HUDEP-2 (cell line): ENCODE measurements around the gene TMX4.
A peak's percentile ranks its signal among the peaks of the same experiment; 100 is the strongest.

ENCODE experiments used
- DNase-seq, 76 experiments: peaks; one replicate each; lab custom pipeline; 2025; ENCODE audit not compliant: unreplicated experiment in 76 of 76; lab: John Stamatoyannopoulos, UW

The TMX4 gene

DNA sequence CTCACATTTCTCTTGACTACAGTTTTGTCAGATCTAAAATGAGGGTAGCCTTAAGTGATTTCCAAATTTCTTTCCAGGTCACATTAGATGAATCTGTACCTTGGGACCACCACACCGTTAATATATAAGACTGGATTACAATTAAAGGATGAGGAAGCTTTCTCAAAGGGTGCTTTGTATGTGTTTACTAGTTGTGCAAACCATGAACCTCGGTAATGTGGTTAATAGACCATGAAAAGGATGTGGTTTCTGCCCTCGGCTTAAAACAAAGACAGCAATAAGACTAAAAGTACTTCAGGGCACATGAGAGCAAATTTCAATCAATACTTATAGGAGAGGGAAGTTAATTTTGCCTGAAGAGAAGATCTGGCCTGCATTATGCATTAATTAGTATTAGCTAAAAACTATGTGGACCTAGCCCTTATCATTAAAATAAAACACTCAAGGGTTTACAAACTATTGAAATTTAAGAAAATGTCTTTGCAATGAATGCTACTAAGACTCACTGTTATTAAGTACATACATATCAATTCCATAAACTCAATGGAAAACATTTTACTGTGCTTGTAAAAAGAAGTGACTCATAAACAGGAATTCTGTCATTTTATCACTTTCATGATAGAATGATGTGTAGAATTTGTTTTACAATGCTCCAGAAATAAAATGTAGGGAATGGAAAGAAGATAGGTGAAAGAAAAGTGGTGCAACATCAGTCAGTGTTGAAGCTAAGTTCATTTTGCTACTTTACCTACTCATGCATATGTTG lies 936 bp upstream of the TMX4 start:
- no peak for DNase-seq

DNA sequence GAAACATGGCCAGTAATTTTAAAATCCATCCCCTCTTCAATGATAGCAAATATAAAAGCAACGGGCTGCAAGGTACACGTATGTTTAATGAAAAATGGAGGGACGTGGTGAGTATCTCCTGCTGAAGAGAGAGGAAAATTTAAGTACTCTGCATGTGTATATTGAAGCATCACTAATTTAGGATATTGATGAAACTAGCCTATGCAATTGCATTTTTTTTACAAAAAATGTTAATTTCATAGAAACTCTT lies 362 bp upstream of the TMX4 start:
- DNase-seq = no peak

DNA sequence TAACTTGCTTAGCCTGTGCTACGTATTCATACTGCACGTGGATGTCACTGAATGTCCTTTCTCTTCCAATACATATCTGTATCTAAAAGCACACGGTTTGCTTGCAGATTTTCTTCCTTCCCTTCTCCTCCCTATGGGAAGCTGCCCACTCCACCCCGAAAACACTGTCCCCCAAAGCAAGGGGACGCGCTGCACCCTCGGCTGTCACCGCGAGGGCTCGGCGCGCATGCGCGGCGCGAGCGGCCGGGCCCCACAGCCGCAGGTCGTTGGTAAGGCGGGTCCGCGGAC lies 659 bp downstream of the TMX4 start:
- peak in 50 of 76 experiments; percentile 2 to 69 (median 38) for DNase-seq

DNA sequence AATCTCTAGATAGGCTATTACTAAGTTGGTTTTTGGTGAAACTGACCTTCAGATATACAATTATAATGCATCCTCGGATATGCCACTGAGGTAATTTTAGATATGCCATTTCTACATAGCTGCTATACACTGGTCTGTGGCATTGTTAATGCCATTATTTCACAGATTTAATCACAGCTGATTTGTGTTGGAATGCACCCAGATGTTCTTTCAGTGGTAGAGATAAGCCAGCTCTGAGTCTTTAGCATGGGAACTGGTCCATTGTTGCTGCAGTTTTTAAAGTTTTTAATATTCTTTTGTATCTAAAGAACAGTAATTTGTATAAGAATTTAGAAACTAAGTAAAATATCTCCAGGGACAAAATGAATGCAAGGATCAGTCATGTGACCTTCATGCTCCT lies 6.8 kb downstream of the TMX4 start:
- DNase-seq = peak in 2 of 76 experiments; percentile 4 to 6

DNA sequence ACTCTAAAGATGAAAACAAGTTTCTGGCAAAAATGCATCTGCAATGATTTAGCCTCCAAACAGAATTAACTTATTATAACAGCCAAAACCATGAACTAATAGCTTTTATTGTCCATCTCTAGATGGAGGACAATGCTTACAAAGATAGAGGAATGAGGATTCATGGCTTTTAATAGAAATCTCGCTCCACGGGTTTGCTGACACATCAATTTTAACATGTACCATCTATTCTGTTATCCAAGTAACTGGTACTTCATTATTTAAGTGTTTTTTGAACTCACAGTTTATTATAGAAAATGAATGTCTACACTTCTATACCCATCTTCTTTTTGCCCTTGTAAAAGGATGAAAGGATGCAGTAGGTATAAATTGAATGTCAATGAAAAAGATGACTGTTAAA lies 10.8 kb downstream of the TMX4 start:
- no peak for DNase-seq

DNA sequence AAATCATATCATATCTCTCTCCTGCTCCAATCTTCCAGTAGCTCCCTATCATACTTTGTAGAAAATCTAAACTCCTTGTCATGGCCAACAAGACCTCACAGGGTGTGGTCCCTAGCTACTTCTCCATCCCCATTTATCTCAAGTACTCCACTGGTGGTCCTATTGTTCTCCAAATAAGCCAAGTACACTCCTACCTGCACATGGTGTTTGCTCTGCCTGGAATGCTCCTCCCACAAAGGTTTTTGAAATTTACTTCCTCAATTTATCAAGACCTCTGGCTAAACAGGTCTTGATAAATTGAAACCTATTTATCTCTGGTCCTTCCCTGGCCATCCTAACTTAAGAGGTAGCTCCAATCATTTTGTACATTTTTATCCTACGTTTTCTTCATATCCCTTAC lies 12.1 kb downstream of the TMX4 start:
- DNase-seq = no peak

DNA sequence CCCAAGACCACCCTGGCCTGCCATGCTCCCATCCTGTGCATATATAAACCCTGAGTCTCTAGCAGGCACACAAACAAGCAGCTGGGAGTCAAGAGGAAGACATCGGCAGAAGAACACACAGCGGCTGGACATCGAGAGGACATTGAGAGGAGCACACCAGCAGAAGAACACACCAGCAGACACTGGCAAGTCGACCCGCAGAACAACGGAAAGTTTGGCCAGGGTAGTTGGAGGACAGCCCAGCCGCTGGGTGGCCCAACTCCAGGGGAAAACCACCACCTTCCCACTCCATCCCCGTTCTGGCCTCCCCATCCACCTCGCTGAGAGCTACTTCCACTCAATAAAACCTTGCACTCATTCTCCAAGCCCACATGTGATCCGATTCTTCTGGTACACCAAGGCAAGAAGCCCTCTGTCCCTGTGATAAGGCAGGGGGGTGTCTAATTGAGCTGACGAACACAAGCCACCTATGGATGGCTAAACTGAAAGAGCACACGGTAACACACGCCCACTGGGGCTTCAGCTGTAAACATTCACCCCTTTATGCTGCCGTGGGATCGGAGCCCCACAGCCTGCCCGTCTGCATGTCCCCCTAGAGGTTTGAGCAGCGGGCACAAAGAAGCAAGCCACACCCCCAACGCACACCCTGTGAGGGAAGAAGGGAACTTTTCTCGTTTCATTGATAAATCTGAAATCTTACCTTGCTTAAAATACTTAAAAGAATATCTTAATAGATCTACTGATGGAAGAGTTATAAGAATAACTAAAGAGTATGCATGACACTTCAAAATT lies 13.8 kb downstream of the TMX4 start:
- DNase-seq = no peak

DNA sequence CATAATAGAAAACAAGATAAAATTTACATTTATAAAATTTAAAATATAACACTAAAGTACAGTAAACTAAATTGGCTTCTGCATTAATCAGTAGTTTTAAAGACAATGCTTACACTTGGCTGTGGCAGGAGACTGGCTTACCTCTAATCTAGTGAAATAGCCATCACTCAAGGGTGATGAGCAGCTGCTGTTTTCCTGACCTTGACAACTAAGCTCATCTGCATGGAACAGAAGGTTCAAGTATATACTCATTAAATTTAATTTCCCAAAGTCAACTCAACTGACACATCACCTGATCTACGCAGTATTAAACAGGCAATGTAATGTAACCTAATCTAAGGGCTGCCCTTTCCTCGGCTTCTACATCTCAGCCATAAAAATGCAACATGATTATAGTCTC lies 14.5 kb downstream of the TMX4 start:
- no peak for DNase-seq

DNA sequence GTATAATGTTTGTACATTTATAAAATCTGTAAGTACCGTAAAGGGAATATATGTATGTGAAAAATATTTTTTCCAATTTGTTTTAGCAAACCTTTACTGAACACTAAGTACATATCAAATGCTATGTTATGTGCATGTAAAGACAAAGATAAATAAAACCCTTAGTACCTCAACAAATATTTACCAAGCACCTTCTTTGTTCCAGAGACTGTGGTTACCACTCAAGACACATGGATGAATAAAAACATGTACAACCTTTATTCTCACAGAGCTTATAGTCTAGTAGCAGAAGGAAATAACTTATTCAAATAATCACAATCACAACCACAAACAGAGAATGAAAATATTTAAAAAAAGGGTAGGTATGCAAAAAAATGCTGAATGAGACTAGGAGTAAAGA lies 17.5 kb downstream of the TMX4 start:
- no peak for DNase-seq

DNA sequence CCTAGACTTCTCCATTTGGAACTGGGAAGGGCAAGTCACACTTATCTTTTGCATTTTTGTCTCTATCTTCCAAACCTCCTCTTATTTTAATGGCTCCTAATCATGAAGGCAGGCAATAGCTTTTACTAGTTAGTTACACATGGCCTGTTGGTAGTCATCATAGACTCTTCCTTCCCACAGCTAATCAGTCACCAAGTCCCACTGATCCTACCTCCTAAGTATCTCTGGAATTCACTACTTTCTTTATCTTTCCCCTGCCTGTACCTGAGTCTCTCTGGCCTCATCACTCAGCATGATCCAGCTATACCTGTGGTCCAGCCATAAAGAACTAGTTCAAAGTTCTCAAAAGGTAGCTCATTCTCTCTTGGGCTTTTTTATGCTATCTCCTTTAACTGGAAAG lies 18.8 kb downstream of the TMX4 start:
- no peak for DNase-seq

DNA sequence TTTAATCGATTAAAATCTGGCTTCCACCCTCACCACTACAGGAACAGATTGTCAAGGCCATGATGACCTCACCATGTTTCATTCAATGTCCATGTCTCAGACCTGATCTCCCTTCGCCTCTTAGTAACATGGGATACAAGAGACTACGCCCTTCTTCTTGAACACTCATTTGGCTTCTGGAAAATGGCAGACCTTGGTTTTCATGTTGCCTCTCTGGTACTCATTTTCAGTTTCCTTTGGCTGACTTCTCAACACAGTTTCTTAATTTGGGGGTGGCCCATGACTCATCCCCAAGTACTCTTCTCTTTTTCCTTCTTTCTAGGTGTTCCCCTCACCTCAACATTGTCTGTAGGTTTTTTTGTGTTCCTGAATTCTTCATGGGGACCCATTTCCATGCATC lies 22.7 kb downstream of the TMX4 start:
- no peak for DNase-seq

DNA sequence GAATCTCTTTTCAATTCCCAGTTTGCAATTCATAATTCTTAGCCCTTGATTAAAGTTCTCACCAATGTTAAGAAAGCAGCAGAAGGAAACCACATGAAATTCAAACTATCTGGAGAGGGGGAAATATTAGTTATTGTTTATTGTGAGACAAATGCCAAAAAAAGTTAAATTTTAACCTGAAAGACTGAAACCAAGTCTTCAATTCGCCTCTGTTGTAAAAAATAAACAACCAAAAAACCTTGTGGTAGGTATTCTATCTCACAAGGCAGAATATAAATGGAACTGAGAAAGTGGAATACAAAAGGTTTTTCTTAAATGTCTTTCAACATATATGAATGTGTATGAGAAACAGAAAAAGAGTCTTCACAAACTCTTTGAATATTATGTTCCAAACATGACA lies 24.8 kb downstream of the TMX4 start:
- DNase-seq = no peak

DNA sequence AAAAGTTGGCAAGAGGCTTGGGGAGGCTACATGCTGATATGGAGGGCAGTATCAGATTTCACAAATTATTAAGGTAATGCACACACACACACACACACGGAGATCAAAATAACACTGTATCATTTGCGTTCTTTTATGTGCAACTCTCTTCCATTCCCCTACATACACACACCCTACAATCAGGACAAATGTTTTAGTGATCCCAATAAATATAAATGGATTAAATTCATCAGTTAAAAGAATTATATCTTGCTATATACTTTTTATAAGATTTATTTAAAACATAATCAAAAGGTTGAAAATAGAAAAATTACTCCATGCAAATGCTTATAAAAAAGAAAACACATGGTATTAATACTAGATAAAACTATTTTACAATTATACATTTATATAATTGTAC lies 25.9 kb downstream of the TMX4 start:
- no peak for DNase-seq

DNA sequence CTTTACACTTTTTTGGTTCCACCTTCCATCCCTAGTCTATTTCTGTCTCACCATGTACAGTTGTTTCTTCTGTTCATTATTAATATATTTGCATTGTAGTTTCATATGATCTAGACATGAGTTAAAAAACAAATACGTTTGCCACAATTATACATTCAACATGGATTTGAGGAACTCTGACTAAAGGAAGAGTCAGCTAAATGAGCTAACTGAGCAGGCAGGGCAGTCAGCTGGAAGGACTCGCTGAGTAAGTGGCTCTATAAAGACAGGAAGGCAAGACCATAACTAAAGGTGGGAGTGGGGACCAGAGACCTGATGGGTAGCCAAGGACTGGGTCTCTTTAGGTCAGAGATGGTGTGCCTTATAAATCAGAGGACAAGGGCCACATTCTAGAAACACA lies 26.3 kb downstream of the TMX4 start:
- no peak for DNase-seq

DNA sequence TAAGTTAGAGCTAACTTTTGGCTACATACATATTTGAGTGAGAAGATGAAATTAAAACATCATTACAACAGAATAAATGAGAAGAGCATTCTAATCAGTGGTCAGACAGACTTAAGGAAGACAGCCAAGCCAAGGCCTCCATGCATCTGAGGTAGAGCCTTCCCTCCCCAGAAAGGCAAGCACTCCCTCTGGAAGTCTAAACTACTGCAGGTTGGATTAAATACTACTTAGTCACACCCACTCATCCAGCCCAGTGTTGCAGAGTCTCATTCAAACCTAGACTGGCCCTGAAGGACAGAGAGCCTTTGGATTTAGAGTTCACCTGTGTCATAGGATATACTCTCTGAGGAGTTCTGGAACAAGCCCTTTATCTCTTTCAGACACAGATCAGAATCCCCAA lies 29.2 kb downstream of the TMX4 start:
- DNase-seq = no peak

DNA sequence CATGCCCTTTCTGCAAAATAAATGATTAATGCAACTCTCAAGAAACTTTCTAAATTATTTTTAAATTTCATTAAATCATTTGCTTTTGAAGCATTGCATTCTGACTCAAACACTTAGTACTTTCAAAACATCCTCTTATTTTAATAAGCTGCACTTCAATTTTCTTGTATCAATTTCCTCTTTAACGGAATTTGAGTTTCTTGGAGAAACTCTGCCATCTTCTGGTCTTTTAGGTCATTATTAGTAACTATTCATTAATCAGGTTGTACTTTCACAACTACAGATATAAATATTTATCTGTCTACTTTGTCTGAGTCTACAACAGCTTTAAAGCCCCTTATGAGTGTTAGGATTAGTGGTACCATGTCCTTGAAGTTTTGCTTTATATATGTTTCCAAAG lies 30.2 kb downstream of the TMX4 start:
- DNase-seq = no peak

DNA sequence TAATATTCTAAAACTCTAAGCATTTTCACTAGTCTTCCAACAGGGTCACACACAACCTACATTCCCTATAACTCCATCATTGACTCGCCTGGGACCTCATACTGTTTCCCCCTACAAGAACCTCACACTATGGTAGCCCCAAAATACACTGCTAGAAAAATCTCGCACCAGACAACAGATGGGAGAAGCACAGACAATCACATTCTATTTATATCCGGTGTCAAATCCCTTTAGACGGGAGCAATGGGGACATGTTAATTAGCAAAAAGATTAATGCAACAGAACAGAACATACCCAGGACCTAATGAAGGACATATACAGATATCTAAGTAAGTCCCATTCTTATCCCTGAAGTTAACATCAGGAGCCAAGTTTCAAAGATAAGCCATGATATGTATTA lies 33.6 kb downstream of the TMX4 start:
- DNase-seq = no peak

DNA sequence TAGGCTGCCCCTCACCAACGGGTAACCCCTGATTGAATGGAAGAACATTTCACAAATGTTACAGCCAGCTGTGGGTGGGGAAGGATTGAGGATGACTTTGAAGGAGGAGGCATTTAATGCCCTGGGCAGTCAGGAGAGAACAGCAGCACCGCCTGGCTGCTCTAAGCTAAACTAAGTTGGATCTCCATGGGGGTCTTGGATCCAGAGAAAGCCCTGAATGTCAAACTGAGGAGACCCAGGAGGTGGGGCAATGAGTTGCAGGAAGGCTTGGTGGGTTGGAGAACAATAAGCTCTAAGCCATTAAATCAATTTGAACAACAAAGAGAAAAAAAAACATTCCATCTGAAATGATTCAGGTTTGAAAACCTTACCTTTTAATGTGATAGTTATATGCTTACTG lies 35.4 kb downstream of the TMX4 start:
- DNase-seq = no peak

DNA sequence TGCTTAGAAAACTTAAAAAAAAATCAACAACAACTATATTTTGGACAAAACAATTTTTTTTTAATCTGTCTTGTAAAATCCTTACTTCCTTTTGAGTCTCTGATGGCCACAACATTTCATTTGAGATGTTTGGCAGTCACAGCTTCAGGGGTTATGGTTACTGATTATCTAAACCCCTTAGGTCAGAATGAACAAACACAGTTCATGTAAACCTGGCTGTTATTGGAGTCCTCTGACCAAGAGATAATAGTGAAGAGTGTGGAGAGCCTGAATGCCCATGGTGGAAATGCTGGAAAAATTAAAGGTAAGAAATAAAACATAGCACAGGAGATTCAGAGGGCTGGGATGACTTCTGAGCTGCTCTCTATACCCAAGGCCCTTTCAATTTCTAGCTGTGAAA lies 38.2 kb downstream of the TMX4 start:
- DNase-seq = no peak

DNA sequence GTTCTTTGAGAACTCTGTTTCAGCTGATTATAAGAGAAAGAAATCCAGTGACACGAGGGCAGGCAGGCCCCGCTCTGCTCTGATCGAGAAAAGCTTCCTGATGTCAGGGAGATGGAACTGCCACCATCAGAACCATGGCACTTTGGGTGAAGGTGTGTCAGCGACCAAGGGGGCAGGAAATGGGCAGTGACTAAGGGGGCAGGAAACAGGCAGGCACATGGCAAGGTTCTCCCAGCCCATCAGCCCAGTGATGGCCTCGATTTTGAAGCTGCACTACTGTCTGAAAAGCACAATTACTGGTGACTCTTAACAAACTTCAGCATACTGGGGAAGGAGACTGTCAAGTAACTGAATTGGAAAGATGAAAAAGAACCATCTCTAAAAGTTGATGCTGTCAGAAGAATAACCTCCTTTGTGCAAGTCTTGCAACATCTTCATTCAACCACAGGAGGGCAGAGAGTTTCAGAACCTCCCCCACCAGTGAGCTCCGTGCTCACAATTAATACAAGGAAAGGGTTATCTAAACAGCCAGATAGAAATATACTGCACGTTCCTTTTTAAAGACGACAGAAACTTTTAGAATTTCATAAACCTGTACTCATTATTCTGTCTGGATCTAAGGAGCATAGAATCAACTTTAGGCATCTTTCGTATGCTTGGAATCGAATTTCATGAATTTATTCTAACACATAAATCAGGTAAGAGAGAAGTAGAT lies 39.1 kb downstream of the TMX4 start:
- DNase-seq = peak in 9 of 76 experiments; percentile 1 to 22 (median 3)

DNA sequence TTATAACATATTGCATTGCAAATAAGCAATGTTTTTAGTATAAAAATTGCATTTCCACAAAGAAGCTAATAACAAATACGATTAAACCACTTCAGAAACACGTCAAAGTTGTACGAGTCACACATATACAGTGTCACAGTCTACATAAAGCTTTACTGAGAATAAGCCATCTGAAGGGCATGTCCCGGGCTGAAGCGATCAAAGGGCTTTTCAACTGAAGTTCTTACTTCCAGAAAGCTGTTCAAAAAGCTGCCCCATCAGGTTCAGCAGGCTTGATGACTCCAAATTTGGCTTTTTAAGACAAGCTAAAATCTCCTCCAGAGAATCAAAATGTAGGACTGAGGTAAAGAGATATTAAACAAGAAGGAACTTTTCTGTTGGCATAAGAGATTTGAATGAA lies 41.9 kb downstream of the TMX4 start:
- no peak for DNase-seq

DNA sequence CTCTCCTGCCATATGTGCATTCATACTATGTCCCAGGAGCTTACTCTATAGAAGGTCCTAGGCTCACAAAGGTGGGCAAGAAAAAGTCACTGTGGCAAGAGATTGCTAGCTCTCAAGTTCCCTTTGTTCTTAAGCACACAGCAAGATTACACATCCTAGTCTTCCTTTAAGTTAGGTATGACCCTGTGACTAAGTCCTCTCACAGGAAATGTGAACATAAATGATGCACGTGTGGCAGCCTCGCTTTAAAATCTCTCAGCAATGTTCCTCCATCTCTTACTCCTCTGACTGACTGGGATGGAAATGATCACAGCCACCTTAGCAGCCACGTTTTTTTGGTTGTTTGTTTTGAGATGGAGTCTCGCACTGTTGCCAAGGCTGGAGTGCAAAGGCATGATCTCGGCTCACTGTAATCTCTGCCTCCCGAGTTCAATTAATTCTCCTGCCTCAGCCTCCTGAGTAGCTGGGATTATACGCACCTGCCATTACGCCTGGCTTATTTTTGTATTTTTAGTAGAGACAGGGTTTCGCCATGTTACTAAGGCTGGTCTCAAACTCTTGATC lies 43.6 kb downstream of the TMX4 start:
- no peak for DNase-seq
